C4-2B (cell line): Measurements from ENCODE around the gene MKKS.

Experiments
- H3K27ac ChIP-seq: fragments of 450-650 bp; 2 replicates; pipeline ENCODE4 v1.5.1; 2017
- CTCF ChIP-seq: fragments of 450-650 bp; conservative IDR thresholded peaks from 2 replicates; pipeline ENCODE4 v1.5.1; 2017; ENCODE audit warnings: mild to moderate bottlenecking
- ZFX ChIP-seq: fragments of 450-650 bp; IDR thresholded peaks from 2 replicates; pipeline ENCODE4 v1.6.1; 2017

The MKKS gene

GRCh38 chr20:10449270-10449669, 15.2 kb upstream of the MKKS start:
- TF ChIP-seq ZFX (no peak), CTCF (no peak)
- no peak overlapping the region for H3K27ac ChIP-seq

GRCh38 chr20:10448270-10449156, 14.5 kb upstream of the MKKS start:
- H3K27ac ChIP-seq: no peak overlapping the region
- TF ChIP-seq CTCF (no peak), ZFX (no peak)

- H3K27ac ChIP-seq: no peak overlapping the region; the same call in 1 of the 2 replicates
- TF ChIP-seq CTCF (0 out of 2 replicates have a peak, but pooled peaks have one; percentile 15), ZFX (no peak)
Observed at GRCh38 chr20:10447028-10447427, 13.0 kb upstream of the MKKS start.

- H3K27ac ChIP-seq: no peak overlapping the region
- TF ChIP-seq CTCF (no peak), ZFX (no peak)
Observed at GRCh38 chr20:10445758-10446157, 11.7 kb upstream of the MKKS start.

GRCh38 chr20:10443936-10444335, 9.9 kb upstream of the MKKS start:
- no peak for TF ChIP-seq ZFX
- TF ChIP-seq CTCF: no peak
- no peak overlapping the region for H3K27ac ChIP-seq

GRCh38 chr20:10438217-10438616, 4.2 kb upstream of the MKKS start:
- no peak for TF ChIP-seq ZFX
- TF ChIP-seq CTCF: no peak
- no peak overlapping the region for H3K27ac ChIP-seq

- TF ChIP-seq ZFX: no peak
- no peak for TF ChIP-seq CTCF
- H3K27ac ChIP-seq: peak overlapping the region; percentile 13; the same call in 1 of the 2 replicates
Observed at GRCh38 chr20:10436053-10436699, 2.2 kb upstream of the MKKS start.
